ENCODE results near the gene TCP1.
A peak's percentile ranks its signal among the peaks of the same experiment; 100 is the strongest.

TCP1 gene

GRCh38 chr6:159766906-159767305 lies 22.5 kb downstream of the TCP1 start:
- DNase-seq (ENCODE audit: extremely low read depth, low read depth), result no peak
- no peak for TF ChIP-seq CTCF (IDR thresholded peaks at IDR 0.05; ENCODE audit: low read depth, low read length)

- no peak for DNase-seq (ENCODE audit: extremely low read depth, low read depth)
- TF ChIP-seq CTCF (IDR thresholded peaks at IDR 0.05; ENCODE audit: low read depth, low read length), result no peak
These were observed 26.6 kb downstream of the TCP1 start for GRCh38 chr6:159762681-159763293.

- no peak for TF ChIP-seq CTCF (IDR thresholded peaks at IDR 0.05; ENCODE audit: low read depth, low read length)
- peak; percentile 78 for DNase-seq (ENCODE audit: extremely low read depth, low read depth)
These were observed 27.3 kb downstream of the TCP1 start, which contains the start of gene ACAT2 for GRCh38 chr6:159761873-159762680. TSS of gene ACAT2 (plus strand) at chr6:159762045. CDS start at chr6:159762088, 43 bp downstream.

GRCh38 chr6:159761129-159761872 lies 28.1 kb downstream of the TCP1 start:
- no peak for DNase-seq (ENCODE audit: extremely low read depth, low read depth)
- TF ChIP-seq CTCF (IDR thresholded peaks at IDR 0.05; ENCODE audit: low read depth, low read length), result no peak

GRCh38 chr6:159760602-159761057 lies 28.8 kb downstream of the TCP1 start:
- TF ChIP-seq CTCF (IDR thresholded peaks at IDR 0.05; ENCODE audit: low read depth, low read length), result no peak

GRCh38 chr6:159759645-159760044 lies 29.8 kb downstream of the TCP1 start:
- no peak for DNase-seq (ENCODE audit: extremely low read depth, low read depth)
- TF ChIP-seq CTCF (IDR thresholded peaks at IDR 0.05; ENCODE audit: low read depth, low read length), result no peak

More at GRCh38 chr6:159760602-159761057, 28.8 kb downstream of the TCP1 start:
- DNase-seq (ENCODE audit: extremely low read depth, low read depth), result no peak
